GM21515 (cell line): Measurements from ENCODE around the gene CERCAM.
"Not testable (repeated sequence)": the region's sequence is repeated elsewhere in the genome, so short reads cannot be mapped to it uniquely, and the experiment has no call there.

Experiments
- ATAC-seq: cut with Tn5 transposase; IDR thresholded peaks from one replicate; pipeline ENCODE4 v1.9.1; 2021; ENCODE audit not compliant: unreplicated experiment

Gene CERCAM

DNA sequence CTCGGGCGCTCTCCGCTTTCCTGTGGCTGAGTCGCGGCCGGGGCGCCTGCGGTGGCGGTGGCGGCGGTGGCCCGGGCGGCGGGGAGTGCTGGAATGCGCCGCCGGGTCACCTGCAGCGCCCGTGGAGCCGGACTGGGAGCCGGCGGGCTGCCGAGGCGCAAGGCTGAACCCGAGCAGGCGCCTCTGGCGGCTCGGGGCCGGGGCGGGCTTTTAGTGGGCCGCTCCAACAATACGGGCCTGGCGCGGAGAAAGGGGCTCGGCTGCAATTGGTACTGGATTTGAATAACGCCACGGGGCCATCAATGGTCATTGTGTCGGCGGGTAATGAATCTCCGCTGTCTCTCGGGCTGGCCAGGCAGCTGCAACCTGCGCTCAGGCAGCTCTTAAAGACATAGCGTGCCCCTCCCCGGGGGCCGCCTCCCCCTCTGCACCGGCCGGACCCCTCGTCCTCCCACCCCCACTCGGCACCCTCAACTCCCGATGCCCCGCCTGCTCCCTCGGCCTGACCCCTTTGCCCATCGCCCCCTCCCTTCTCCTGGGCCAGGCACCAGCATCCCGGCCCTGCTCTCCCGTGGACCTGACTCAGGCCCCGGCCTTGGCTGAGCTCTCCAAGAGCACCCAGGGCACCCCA lies 27.4 kb upstream of the CERCAM start:
- no peak for ATAC-seq

DNA sequence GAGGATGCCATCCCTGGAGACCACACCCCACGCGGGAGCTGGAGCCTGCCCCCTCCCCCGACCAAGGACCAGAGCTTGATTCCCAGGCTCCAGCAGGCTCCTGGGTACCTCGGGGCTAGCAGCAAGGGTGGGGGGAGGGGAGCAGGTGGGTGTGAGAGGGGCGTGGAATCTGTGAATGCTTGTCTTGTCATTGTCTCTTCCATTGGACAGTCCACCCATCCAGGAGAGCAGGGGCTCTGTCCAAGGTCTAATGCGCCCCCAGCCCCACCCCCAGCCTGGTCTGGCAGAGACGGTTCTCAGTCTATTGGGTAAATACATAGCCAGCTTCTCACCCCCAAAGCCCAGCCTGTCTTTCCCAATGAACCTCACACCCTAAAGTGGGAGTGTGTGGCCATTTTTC lies 26.7 kb upstream of the CERCAM start:
- ATAC-seq = no peak

DNA sequence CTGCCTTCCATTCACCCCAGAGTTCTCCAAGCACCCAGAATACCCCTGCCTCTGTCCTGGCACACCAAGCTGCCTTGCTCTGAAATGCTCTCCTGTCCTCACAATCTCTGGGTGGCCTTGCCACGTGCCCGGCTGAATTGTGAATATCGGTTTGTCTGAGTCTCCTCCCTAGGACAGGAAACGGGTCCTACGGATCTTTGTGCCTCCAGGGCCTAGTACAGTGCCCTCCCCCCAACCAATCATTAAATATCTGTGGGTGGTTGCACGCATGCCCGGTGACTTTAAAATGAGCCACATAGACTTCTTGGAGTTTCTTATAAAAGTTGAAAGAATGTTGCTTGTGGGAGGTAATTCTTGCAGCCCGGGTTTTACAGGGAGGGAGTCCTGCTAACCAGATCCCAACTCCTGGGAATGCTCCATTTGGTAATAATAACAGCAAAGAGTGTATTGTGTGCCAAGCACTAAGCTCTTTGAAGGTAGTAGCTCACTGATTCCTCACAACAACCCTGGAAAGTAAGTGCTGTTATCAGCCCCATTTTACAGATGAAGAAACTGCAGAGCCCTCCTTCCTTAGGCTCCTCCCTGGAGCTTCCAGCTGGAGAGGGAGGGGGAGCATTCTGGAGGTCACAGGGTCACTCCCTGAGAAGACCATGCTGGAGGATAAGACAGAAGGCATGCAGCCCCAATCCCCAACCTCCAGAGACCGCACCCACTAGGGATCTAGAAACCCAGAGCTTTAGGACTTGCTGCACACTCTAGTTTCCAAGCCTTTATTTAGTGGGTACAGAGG lies 26.1 kb upstream of the CERCAM start:
- ATAC-seq = no peak

DNA sequence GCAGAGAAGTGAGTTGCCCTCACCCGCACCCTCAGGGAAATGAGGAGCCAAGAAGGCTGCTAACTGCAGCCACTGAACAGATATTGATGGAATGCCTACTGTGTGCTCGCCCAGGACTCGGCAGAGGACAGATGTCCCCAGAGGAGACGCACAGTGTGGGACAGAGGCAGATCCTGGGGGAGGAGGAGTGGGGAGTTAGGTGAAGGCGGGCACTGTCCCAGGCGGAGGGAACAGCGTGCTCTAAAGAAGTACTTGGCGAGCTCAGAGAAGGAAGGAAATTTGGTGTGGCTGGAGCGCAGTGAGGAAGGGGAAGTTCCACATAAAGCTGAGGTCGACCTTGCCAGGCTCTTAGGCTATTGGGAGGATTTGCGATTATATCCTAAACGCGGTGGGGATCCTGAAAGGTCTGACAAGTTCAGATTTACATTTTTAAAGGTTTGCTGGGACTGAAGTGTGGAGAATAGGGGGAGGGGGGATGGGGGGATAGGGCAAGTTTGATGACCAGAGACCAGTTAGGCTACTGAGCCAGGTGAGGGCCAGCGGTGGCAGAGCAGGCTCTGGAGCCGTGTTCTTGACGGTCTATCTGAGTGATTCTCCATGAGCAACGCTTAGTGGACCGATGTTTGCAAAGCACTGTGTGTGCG lies 23.6 kb upstream of the CERCAM start:
- no peak for ATAC-seq

DNA sequence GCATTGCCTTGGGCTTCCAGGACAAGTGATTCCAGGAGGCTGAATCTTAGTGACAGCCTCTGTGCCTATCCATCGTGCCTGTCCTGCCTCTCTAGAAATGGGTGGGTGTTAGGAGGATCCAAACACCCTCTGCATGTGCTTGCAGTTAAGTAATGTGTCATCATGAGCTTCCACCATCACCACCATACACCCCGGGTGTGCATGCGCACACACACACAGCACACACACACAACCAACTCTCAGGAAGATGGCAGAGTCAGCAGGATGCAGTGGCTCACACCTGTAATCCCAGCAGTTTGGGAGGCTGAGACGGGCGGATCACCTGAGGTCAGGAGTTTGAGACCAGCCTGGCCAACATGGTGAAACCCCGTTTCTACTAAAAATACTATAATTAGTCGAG lies 22.8 kb upstream of the CERCAM start:
- ATAC-seq = no peak

DNA sequence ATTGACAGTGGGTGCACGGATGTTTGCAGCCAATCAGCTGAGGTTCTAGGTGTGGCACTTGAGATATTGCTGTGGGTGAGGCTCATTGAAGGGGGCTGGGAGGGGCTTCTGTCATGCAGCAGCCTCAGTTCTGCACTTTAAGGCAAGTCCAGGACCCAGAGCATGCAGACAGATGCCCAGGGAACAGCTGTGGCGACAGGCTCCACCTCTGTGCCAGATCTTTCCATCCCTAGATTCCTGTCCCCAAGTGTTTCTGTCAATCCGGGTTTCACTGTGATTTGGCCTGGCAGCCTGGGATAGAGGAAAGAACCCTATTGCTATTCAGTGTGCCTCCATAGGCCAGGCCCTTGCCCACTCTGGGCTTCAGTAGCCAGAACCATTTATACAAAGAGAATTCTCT lies 20.8 kb upstream of the CERCAM start:
- ATAC-seq = no peak

DNA sequence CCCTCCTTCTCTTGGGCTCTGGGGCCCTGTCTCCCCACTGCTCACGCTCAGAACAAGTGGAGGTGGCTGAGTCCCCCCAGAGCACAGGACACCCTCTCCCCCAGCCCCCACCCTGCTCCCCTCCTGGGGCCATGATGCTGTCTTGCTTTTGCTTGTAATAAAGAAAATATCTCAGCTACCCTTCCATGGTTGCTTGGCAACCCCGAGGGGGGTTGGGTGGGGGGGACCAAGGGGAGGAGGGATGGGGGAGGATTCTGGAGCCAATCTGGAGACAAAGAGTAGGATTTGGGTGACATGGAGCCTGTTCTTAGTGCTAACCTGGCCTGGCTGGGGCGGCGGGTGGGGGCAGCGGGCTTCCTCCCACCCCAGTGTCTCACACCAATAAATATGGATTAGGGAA lies 16.1 kb upstream of the CERCAM start:
- ATAC-seq = no peak

DNA sequence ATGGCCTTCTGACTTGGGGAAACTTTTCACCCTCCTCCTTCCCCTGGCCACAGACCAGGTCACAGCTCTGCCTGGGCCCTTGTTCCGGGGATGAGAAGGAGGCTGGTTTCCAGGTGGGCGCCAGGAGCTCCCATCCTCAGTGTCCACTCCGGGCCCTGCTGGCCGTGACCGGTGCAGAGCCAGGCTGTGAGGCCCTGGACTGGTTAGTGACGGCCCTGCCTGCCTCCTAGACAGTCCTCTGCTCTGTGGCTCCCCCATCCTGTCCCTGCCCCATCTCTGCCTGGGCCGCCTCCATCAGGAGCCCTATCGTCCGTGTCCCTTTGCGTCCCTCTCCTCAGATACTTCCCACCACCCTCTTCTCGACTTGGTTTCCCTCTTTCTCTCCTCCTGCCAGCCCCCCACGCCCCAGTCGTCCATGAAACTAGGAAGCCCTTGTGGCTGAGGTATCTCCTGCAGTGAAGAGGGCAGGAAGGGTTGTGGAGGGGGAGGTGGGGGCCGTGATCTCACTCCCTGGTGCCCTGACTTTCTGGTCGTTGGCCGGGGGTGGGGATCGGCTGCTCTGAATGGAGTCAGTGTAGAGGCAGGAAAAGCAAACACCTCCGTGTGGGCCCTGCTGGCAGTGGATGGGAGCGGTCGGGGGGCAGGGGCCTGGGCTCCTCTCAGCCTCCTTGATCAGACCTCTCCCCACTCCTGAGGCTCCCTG lies 15.4 kb upstream of the CERCAM start:
- ATAC-seq = no peak

DNA sequence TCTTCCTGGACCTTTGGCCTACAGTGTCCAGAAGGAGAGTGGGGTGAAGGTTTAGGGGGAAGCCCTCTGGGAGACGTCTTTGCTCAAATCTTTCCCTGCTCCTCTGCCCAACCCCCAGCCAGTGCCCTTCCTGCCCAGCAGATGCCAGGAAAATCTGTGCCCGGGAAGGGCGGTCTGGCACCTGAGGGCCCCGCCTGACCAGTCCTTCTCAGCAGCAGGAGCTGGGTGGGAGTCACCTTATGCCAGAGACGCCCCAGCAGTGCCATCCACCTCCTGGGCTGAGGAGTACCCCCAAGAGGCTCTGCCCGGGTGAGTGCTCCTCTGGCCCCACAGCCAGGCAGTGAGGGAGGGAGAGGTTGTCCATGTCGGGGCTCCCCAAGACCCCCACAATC lies 14.9 kb upstream of the CERCAM start:
- ATAC-seq = no peak

DNA sequence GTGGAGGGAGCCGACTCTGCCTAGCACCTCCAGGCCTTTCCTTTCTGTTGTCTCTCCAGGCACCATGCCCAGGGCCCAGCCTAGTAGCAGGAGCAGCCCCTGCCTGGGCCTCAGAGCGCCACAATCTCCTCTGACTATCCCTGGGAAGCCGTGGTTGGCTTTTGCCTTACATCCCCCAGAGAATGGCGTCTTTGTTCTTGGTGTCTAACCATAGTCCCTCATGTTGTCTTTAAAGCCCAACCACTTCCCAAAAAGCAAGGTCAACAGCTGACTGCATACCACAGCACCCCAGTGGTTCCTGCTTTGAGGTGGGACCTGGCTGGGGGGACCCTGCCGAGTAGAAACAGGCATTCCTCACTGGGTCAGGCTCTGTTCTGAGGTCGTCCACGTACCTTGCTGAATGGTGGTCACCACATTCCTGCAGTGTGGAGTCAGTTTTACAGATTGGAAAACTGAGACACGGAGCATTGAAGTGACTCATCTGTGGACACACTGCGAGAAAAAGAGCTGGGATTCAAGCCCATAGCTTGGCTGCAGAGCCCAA lies 13.7 kb upstream of the CERCAM start:
- no peak for ATAC-seq

DNA sequence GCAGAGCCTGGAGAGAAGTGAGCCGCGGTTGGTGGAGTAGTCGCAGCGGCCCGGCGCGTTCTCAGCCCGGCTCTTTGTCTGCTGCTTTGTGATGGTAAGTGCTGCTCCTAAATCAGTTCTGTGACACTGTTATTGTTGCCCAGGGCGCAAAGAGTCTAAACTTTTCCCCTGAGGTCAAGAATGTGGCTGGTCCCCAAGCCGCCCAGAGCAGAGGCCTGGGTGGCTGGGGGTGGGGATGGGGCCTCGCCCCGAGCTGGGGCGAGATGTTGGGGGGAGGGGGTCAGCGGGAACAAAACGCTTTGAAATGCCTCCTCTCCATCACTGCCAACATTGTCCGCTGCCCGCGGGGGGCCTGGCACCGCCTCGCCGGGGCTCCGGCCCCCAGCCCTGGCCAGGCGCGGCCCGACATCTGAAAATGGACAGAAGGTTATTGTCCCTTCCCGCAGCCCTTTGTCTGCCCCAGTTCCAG lies 11.7 kb upstream of the CERCAM start:
- no peak for ATAC-seq

DNA sequence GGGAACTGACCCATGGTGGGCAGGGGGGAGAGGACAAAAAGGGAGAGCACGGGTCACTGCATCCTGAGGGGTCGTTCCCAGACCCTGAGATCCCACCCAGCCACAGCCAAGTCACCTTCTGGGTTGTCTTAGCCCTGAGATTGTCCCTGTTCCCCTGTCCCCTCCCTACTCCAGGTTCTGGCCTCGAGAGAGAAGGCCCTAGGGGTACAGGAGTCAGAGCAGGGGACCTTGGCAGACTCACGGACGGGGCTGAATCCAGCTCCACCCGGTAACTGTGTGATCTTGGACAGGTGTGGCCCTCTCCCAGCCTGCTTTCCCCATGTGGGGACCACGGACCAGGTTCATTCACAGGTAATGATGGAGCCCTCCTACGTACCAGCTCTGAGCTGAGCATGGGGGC lies 11.2 kb upstream of the CERCAM start:
- no peak for ATAC-seq

DNA sequence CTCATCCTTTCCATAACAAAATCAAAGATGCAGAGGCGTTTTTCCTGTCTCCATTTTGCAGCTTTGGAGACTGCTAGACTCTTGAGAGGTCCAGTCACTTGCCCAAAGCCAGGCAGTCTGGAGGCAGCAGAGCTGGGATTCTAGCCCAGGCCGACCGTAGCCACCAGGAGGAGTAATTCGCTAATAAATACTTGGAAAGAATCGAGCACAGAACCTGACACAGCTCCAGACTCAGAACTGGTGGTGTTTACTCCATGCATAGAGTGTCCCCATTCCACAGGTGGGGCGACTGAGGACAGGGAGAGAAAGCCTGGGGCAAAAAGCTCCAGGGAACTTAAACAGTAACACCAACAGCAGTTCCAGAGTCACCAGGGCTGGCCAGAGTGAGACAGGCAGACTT lies 10.7 kb upstream of the CERCAM start:
- no peak for ATAC-seq

DNA sequence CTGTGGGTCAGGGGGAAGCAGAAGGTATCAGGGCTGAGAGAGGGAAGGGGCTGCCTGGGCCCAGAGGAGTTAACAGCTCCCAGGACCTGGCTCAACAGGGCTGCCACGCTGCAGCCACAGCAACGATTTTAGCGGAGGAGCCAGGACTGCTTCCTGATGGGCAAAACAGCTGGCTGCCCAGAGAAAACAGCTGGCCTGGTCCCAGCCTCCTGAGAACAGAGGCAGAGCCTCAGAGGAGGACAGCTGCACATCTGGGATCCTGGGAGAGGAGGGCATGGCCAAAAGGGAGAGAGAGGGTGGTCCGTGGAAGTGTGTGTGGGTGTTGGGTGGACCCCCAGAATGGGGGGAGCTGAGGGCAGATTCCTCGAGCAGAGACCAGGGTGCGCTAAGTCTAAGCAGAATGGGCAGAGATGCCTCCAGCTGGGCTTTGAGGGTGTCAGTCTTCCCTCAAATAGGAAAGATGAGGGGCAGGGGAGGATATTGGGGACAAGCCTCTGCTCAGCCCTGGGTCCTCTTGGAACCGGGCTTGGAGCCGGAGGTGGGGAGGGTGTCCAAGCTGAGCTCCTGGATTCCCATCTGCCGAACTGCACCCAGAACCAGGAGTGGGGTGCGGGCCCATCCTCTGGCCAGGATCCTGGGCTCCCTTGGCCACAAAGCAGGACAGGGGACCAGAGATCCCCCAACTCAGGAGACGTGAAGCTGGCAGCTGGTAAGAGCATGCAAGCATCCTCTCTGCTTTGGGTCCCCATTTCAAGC lies 9.1 kb upstream of the CERCAM start:
- ATAC-seq = no peak

DNA sequence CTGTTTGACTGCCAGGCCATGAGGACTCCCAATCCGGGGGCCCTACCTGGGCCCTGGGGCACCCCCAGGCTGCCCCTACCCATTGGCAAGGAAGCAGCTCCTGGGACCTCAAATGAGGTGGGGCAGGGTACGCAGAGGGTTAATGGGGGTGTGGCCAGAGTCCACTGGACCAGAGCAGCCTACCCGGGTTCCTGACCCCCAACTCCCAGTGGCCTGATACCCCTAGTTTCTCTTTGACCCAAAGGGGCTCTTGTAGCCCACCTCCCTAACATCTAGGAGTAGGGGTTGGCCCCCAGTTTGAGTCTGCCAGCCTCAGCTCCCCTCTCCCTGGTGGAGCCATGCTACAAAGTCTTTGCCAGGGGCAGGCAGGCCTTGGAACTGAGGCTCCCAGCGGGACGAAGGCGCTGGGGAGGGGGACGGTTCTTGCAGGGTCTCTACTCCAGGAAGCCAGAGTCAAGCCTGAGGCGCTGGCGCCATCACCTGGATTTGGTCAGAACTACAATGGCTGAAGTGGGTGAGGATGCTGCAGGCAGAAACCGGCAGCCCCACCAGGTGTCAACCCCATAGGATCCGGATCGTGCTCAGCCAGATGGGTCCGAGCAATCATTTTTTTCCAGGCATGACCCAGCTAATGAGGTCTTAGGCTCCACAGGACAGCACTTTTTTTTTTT lies 8.4 kb upstream of the CERCAM start:
- no peak for ATAC-seq

DNA sequence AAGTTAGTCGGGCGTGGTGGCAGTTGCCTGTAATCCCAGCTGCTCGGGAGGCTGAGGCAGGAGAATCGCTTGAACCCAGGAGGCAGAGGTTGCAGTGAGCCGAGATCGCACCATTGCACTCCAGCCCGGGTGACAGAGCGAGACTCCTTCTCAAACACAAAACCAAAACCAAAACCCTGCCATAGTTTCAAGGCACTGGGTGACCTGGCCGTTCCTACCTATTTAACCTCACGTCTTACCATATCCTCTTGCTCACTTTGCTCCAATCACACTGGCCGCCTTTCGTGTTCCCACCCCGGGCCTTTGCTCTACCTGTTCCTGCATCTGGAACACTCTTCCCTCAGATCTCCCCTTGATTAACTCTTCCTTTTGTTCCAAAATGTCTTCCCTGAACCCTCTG lies 6.9 kb upstream of the CERCAM start:
- ATAC-seq = not testable (repeated sequence)

DNA sequence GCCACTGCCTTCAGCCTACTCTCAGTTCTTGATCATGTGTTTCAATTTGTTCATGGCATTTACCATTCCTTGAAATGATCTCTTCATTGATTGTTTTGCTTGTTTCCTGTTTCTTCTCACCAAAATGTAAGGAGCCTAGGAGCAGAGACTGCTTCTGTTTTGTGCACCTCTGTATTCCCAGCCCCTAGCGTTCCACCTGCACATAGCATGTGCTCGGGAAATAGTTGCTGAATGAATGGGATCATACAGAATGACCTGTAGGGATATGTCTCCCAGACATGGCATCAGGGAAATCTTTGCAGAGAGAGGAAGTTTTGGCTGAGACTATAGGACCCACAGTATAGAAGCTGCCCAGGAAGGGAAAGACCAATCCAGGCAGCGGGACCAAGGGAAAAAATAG lies 6.2 kb upstream of the CERCAM start:
- no peak for ATAC-seq

DNA sequence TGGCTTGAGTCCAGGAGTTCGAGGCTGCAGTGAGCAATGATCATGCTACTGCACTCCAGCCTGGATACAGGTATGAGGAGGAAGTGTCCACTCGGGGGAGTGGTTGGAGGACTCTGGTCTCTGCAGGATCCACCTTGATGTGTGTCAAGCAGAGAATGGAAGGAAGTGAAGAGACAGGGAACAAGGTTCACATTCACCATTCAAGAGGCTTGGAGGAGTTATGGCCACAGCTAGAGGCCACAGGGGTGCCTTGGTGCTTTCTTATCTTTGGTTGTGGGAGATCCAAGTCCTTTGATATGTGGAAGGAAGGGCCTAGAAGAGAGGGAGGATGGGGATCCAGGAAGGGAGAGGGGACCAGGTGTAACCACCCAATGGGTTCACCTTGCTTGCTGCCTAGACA lies 5.4 kb upstream of the CERCAM start:
- ATAC-seq = no peak

DNA sequence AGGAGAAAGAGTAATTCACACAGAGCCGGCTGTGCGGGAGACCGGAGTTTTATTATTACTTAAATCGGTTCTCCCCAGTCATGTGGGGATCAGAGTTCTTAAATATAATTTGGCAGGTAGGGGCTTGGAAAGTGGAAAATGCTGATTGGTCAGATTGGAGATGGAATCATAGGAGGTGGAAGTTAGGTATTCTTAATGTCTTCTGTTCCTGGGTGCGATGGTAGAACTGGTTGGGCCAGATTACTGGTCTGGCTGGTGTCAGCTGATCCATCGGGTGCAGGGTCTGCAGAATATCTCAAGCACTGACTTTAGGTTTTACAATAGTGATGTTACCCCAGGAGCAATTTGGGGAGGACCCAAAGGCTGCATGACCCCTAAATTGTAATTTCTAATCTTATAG lies 4.6 kb upstream of the CERCAM start:
- no peak for ATAC-seq

DNA sequence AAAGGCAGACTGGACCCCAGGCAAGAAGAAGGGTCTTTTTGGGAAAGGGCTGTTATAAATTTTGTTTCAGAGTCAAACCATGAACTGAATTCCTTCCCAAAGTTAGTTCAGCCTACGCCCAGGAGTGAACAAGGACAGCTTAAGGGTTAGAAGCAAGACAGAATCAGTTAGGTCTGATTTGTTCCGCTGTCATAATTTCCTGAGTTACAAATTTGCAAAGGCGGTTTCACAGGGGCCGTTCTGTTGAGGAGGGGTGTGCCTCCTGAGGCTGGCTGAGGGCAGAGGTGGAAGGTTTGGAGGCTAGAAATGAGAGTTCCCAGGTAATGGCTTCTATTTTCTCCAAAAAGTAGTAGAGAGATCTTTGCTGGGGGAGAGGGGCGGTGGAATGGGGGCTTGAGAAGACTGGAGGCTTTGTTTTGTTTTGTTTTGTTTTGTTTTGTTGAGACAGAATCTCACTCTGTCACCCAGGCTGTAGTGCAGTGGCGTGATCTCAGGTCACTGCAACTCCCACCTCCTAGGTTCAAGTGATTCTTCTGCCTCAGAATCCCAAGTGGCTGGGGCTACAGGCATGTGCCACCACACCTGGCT lies 4.1 kb upstream of the CERCAM start:
- ATAC-seq = no peak
